ENCODE measurements around the gene CDC14A. TPM values are rescaled to one million over a fixed set of nuclear protein-coding genes. Genes with fewer than 3 reads are reported as not detected.

Gene CDC14A
- total RNA-seq, 1 experiment from 2014 or later = 6.6 TPM

GRCh38 chr1:100565937-100566699, 213.8 kb downstream of the CDC14A start:
- TF ChIP-seq POLR2AphosphoS5 (IDR thresholded peaks at IDR 0.05; ENCODE audit: low read depth, low read length) (no peak), SIN3A (IDR thresholded peaks at IDR 0.05; ENCODE audit: borderline replicate concordance, insufficient read depth, low read depth, low read length) (no peak), REST (IDR thresholded peaks at IDR 0.05; ENCODE audit: insufficient read depth in 1 of 2, low read depth in 2 of 2, low read length in 1 of 2) (no peak)
- intact Hi-C loops (cut with micrococcal nuclease; ENCODE audit: unreplicated experiment) = no loop called here

GRCh38 chr1:100567062-100567461, 214.8 kb downstream of the CDC14A start:
- Histone ChIP-seq H3K27me3 (ENCODE audit: control insufficient read depth, insufficient read depth, low read length) (no peaks in the 10 kb centered on the region), H3K4me3 (ENCODE audit: low read depth in 2 of 2, low read length in 2 of 2) (no peak overlapping the region), H3K9me3 (ENCODE audit: control insufficient read depth, insufficient read depth, low read depth, low read length) (no peaks in the 10 kb centered on the region), H3K4me1 (ENCODE audit: control insufficient read depth, insufficient read depth, low read length) (no peaks in the 10 kb centered on the region), H3K27ac (ENCODE audit: low read length) (no peak overlapping the region), H3K36me3 (ENCODE audit: control insufficient read depth, insufficient read depth, low read length) (no peaks in the 10 kb centered on the region)
- ATAC-seq (no peak), DNase-seq (ENCODE audit: low read depth, low spot score) (no peak)
- ChIA-PET CTCF (no interaction called here), POLR2A (no interaction called here)
- in situ Hi-C loops (cut with HindIII; ENCODE audit: low pct_unique_long_range_greater_than_20kb, low sequenced_read_pairs) (no loop called here), intact Hi-C loops (cut with micrococcal nuclease; ENCODE audit: unreplicated experiment) (no loop called here)
- no peak for TF ChIP-seq TCF7L2 (IDR thresholded peaks at IDR 0.05; ENCODE audit: low read depth, low read length)
- TF ChIP-seq CTCF (IDR thresholded peaks at IDR 0.05) = no peak
- no peak for TF ChIP-seq REST (IDR thresholded peaks at IDR 0.05; ENCODE audit: insufficient read depth in 1 of 2, low read depth in 2 of 2, low read length in 1 of 2)
- TF ChIP-seq POLR2AphosphoS5 (IDR thresholded peaks at IDR 0.05; ENCODE audit: low read depth, low read length) = no peak
- TF ChIP-seq SIN3A (IDR thresholded peaks at IDR 0.05; ENCODE audit: borderline replicate concordance, insufficient read depth, low read depth, low read length) = no peak
- no TSS peak for BruUV-seq (replicated peaks)

More at GRCh38 chr1:100565937-100566699, 213.8 kb downstream of the CDC14A start:
- in situ Hi-C loops (cut with HindIII; ENCODE audit: low pct_unique_long_range_greater_than_20kb, low sequenced_read_pairs) = no loop called here
- ATAC-seq (no peak), DNase-seq (ENCODE audit: low read depth, low spot score) (no peak)
- Histone ChIP-seq H3K9me3 (ENCODE audit: control insufficient read depth, insufficient read depth, low read depth, low read length) (no peaks in the 10 kb centered on the region), H3K27ac (ENCODE audit: low read length) (no peak overlapping the region), H3K4me3 (ENCODE audit: low read depth in 2 of 2, low read length in 2 of 2) (no peak overlapping the region), H3K27me3 (ENCODE audit: control insufficient read depth, insufficient read depth, low read length) (no peaks in the 10 kb centered on the region), H3K4me1 (ENCODE audit: control insufficient read depth, insufficient read depth, low read length) (no peaks in the 10 kb centered on the region), H3K36me3 (ENCODE audit: control insufficient read depth, insufficient read depth, low read length) (no peaks in the 10 kb centered on the region)
- ChIA-PET POLR2A (no interaction called here), CTCF (no interaction called here)
- no TSS peak for BruUV-seq (replicated peaks)

Other genes starting within 250 kb of the CDC14A start
- gene SASS6, start 219.6 kb upstream of the CDC14A start, total RNA-seq (2021; ENCODE audit: unreplicated experiment) = 6.2 TPM
- gene TRMT13, start 219.3 kb upstream of the CDC14A start, total RNA-seq (2021; ENCODE audit: unreplicated experiment) = 6.2 TPM
- gene LRRC39, start 174.2 kb upstream of the CDC14A start, total RNA-seq (2021; ENCODE audit: unreplicated experiment) = 0.26 TPM
- gene DBT, start 102.7 kb upstream of the CDC14A start, total RNA-seq (2021; ENCODE audit: unreplicated experiment) = 5.2 TPM
- gene RTCA, start 86.3 kb upstream of the CDC14A start, total RNA-seq (2021; ENCODE audit: unreplicated experiment) = 33.1 TPM
- not detected for gene GPR88, start 185.6 kb downstream of the CDC14A start, total RNA-seq (2021; ENCODE audit: unreplicated experiment)